Kidney (tissue), 14 donors: ENCODE data around the gene BAG2. TPM values are rescaled to one million over a fixed set of nuclear protein-coding genes. Genes with fewer than 3 reads are reported as not detected.

Experiments
- DNase-seq, 5 donors: peaks; one replicate each; pipeline ENCODE4 v3.0.0-alpha.2; 2013 to 2020
- FAIRE-seq: peaks from 2 replicates; lab custom pipeline; 2012; peaks lifted over from hg19 to GRCh38; lab: Jason Lieb, UNC
- H3K27ac ChIP-seq, 2 donors: one replicate each; pipeline ENCODE4 v1.7.0; 2013; ENCODE audit warnings: low read depth in 2 of 2, low read length in 2 of 2, inconsistent platforms in 1 of 2
- H3K27me3 ChIP-seq: one replicate; pipeline ENCODE4 v1.7.1; 2013; ENCODE audit warnings: low read length, inconsistent platforms; ENCODE audit not compliant: control insufficient read depth, insufficient read depth
- H3K36me3 ChIP-seq, 3 donors: one replicate each; pipeline versions ENCODE4 v1.7.0 to v1.7.1; 2013; ENCODE audit warnings: low read length in 3 of 3, control low read depth in 1 of 3, inconsistent platforms in 1 of 3; ENCODE audit not compliant: insufficient read depth in 3 of 3, control insufficient read depth in 2 of 3
- H3K4me1 ChIP-seq, 3 donors: one replicate each; pipeline versions ENCODE4 v1.7.0 to v1.7.1; 2013; ENCODE audit warnings: low read length in 3 of 3, inconsistent platforms in 1 of 3, low read depth in 1 of 3; ENCODE audit not compliant: control insufficient read depth in 2 of 3, insufficient read depth in 2 of 3
- H3K4me3 ChIP-seq, 3 donors: one replicate each; pipeline versions ENCODE4 v1.7.0 to v1.8.1; 2013; ENCODE audit warnings: low read length in 3 of 3, control low read depth in 1 of 3, inconsistent platforms in 1 of 3
- H3K9ac ChIP-seq, 3 donors: one replicate each; pipeline versions ENCODE4 v1.7.0 to v1.7.1; 2013; ENCODE audit warnings: low read length in 3 of 3, control low read depth in 1 of 3, inconsistent platforms in 1 of 3
- H3K9me3 ChIP-seq, 3 donors: one replicate each; pipeline versions ENCODE4 v1.7.0 to v1.7.1; 2013; ENCODE audit warnings: low read length in 3 of 3, control low read depth in 1 of 3, inconsistent platforms in 1 of 3; ENCODE audit not compliant: control insufficient read depth in 2 of 3, insufficient read depth in 1 of 3
- CTCF ChIP-seq: IDR thresholded peaks from 3 replicates; pipeline ENCODE4 v1.5.1; 2012; ENCODE audit warnings: mild to moderate bottlenecking, moderate library complexity, borderline replicate concordance; ENCODE audit not compliant: insufficient read depth; ENCODE audit errors: extremely low read depth
- intact Hi-C: fragments of 100-400 bp; cut with DNase I; formaldehyde crosslinking; loops from one replicate; pipeline ENCODE4 v1.11.1; 2022
- polyA plus RNA-seq: library from polyadenylated mRNA; stranded (reverse); fragments of 350-450 nt; fragmentation: Illumina TruSeq; extraction: RNeasy Lipid Tissue Mini Kit (QIAGEN cat#74804); gene quantifications from one replicate; pipeline ENCODE4 v1.2.3, GENCODE V29; 2014; ENCODE audit warnings: low read depth, low replicate concordance; ENCODE audit not compliant: insufficient read depth
- total RNA-seq: library from RNA; stranded (reverse); fragmentation: NEBNext Ultra II Directional; extraction: Animal tissue kit (Norgen Biotek cat#: 25700); gene quantifications from one replicate; pipeline ENCODE4 v1.2.1, GENCODE V29; 2021
- donor health status: control.
- donor health status: control.
- donor health status: control.
- donor health status: control.
- donor health status: control.
- donor health status: DM: yes; HTN: yes; CAD: no.
- donor health status: Normal renal cell carcinoma (clear cell type).

Gene BAG2
- total and polyA plus RNA-seq, 2 donors from 2014 or later = 2.7 to 3.2 TPM

- Histone ChIP-seq H3K9me3 (no peaks in the 10 kb centered on the region), H3K4me3 (no peak overlapping the region), H3K27ac (no peak overlapping the region), H3K9ac (no peak overlapping the region), H3K36me3 (peaks cover 0 to 7% (median 3%) of the 10 kb centered on the region in 3 donors), H3K27me3 (no peaks in the 10 kb centered on the region), H3K4me1 (no peaks in the 10 kb centered on the region)
- FAIRE-seq (no peak), DNase-seq (peak in 1 of 5 donors; percentile 53)
- intact Hi-C loops = no loop called here
- TF ChIP-seq CTCF = no peak
Measured at GRCh38 chr6:57193177-57193576, 21.1 kb downstream of the BAG2 start.

- peaks cover 0 to 2% (median 0%) of the 10 kb centered on the region in 3 donors for H3K36me3 ChIP-seq
- H3K9ac ChIP-seq = no peak overlapping the region
- no peaks in the 10 kb centered on the region for H3K9me3 ChIP-seq
- DNase-seq (no peak), FAIRE-seq (no peak)
- H3K4me1 ChIP-seq = no peaks in the 10 kb centered on the region
- H3K27me3 ChIP-seq = no peaks in the 10 kb centered on the region
- H3K4me3 ChIP-seq = no peak overlapping the region
- intact Hi-C loops = no loop called here
- H3K27ac ChIP-seq = no peak overlapping the region
- TF ChIP-seq CTCF = no peak
Measured at GRCh38 chr6:57195457-57195856, 23.3 kb downstream of the BAG2 start.

GRCh38 chr6:57198926-57199636, 27.0 kb downstream of the BAG2 start:
- H3K9ac ChIP-seq = no peak overlapping the region
- intact Hi-C loops = no loop called here
- no peaks in the 10 kb centered on the region for H3K9me3 ChIP-seq
- DNase-seq (peak in 1 of 5 donors; percentile 74), FAIRE-seq (no peak)
- no peaks in the 10 kb centered on the region for H3K27me3 ChIP-seq
- peaks cover 0 to 3% (median 0%) of the 10 kb centered on the region in 3 donors for H3K36me3 ChIP-seq
- TF ChIP-seq CTCF = no peak
- H3K27ac ChIP-seq = no peak overlapping the region
- H3K4me3 ChIP-seq = no peak overlapping the region
- H3K4me1 ChIP-seq = no peaks in the 10 kb centered on the region
